Stimulated activated effector memory CD8-positive, alpha-beta T cell treated with anti-CD3 and anti-CD28 coated beads, Interleukin-12 subunit alpha, Interleukin-12 subunit beta, amount 100 ng/mL, for 72 hours (primary cell): Measurements from ENCODE around the gene PPRC1.
A peak's percentile ranks its signal among the peaks of the same experiment; 100 is the strongest.

ENCODE experiments used
- ATAC-seq: fragments of 150-1000 bp; cut with Tn5 transposase; 2 replicates; pipeline ENCODE4 v1.10.0; 2021
- DNase-seq, 2 donors: peaks; one replicate each; pipeline ENCODE4 v3.0.0; 2021 to 2022; ENCODE audit warnings: low spot score in 2 of 2
- H3K27ac Mint-ChIP-seq: one replicate; pipeline ENCODE4 v1.8.0; 2022; ENCODE audit warnings: mild to moderate bottlenecking, mixed read lengths
- H3K36me3 Mint-ChIP-seq: one replicate; pipeline ENCODE4 v1.8.0; 2022; ENCODE audit warnings: mild to moderate bottlenecking, mixed read lengths
- H3K4me1 Mint-ChIP-seq: one replicate; pipeline ENCODE4 v1.8.0; 2022; ENCODE audit warnings: mixed read lengths
- H3K4me3 Mint-ChIP-seq: one replicate; pipeline ENCODE4 v1.8.0; 2022; ENCODE audit warnings: mild to moderate bottlenecking, mixed read lengths
- H3K9me3 Mint-ChIP-seq: one replicate; pipeline ENCODE4 v1.8.0; 2022; ENCODE audit warnings: mixed read lengths

PPRC1 gene

DNA sequence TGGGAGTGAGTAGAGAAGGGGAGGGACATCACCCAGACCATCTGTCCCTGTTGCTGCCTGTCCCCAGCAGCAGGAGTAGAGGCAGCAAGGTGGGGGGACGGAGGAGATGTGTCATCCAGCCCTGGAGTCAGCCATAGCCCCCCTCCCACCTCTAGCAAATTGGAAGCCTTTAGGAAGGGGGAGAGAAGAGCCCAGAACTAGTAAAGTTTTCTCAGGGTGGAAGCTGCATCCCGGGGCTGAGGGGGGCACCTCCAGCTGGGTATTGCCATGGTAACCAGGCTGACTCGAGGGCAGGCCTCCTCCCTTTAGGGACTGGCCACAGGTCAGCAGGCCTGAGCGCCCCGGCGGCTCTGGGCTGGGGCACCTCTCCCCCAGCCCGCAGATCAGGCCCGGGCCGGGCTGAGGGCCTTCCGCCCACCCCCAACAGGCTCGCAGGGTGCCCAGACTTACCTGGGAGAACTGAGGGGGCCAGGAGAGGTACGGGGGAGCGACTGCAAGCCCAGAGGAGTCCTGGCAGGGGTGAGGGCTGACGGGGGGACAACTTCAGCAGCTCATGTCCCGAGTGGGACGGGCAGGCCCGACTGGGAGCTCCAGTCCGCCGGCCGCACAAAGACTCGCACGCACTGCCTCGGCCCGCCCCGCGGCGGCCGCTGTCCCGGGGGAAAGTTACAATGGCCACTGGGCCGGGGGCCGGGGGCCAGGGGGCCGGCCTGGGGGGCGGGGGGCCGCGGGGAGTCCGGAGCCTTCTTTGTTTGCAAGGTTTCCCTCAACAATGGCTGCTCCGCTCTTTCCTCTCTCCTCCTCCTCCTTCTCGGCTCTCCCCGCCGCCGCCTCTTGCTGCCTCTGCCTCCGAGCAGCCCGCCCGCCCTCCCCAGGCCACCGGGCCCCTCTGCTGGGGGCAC is 18.6 kb upstream of the PPRC1 start:
- H3K4me3 Mint-ChIP-seq, result peak overlapping the region; percentile 81
- H3K27ac Mint-ChIP-seq, result peak overlapping the region; percentile 94
- H3K9me3 Mint-ChIP-seq, result no peaks in the 10 kb centered on the region
- H3K36me3 Mint-ChIP-seq, result peaks cover 61% of the 10 kb centered on the region
- ATAC-seq (peak; percentile 3), DNase-seq (peak in 1 of 2 donors; percentile 63)
- H3K4me1 Mint-ChIP-seq, result peaks cover 74% of the 10 kb centered on the region

DNA sequence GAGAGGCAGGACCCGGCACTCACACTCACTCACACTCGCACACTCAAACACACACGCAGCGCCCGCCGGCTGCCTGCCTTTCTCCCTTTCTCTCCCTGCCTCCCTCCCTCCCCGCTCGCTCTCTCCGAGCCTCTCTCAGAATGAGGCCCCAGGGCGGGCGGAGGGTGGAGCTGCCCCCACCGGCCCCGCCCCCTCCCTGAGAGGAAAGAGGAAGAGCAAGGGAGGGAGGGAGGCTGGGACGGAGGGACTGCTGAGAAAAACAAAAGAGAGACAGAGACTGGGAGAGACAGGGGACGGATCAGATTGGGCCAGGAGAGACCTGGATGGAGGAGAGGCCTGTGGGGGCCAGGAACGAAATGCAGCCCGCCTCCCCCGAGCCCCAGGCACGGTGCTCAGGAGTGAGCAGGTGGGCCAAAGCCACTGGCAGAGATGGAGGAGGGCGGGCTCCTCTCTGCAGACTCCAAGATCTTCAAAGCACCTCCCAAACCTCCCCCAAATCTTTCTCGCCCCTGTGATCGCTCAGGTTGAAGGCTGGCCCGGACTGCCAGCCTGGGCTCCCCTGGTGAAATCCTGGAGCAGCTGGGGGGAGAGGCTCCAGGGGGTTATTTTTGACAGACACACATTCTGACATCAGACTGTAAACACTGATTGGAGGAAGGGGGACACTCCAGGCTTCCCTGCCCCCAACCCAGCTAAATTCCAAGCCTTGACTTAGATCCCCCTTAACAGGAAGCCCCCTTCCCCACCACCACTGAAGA is 17.8 kb upstream of the PPRC1 start:
- no peaks in the 10 kb centered on the region for H3K9me3 Mint-ChIP-seq
- H3K36me3 Mint-ChIP-seq, result peaks cover 57% of the 10 kb centered on the region
- H3K27ac Mint-ChIP-seq, result peak overlapping the region; percentile 94
- peak; percentile 61 to 86 for DNase-seq
- peak overlapping the region; percentile 81 for H3K4me3 Mint-ChIP-seq
- ATAC-seq, result peak; percentile 80
- peaks cover 74% of the 10 kb centered on the region for H3K4me1 Mint-ChIP-seq

DNA sequence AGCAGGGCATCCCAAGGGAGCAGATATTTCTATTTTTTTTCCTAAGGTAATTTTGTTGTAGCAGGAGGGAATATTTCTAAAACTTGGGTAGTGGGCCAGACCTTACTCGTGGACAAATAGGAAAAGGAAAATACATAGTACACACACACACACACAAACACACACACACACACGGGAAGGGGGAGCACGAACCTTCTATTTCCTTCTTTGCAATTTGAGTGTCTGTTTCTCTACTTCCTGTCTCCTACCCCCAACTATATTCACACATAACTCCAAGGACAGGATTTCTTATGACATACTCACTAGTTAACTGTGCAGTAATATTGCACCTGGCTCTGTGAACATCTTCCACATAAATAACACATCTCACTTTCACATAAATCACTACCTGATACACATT is 17.1 kb upstream of the PPRC1 start:
- Mint-ChIP-seq H3K4me3 (peak overlapping the region; percentile 81), H3K36me3 (peaks cover 50% of the 10 kb centered on the region), H3K27ac (peak overlapping the region; percentile 94), H3K4me1 (peaks cover 72% of the 10 kb centered on the region), H3K9me3 (no peaks in the 10 kb centered on the region)
- DNase-seq (no peak), ATAC-seq (no peak)

DNA sequence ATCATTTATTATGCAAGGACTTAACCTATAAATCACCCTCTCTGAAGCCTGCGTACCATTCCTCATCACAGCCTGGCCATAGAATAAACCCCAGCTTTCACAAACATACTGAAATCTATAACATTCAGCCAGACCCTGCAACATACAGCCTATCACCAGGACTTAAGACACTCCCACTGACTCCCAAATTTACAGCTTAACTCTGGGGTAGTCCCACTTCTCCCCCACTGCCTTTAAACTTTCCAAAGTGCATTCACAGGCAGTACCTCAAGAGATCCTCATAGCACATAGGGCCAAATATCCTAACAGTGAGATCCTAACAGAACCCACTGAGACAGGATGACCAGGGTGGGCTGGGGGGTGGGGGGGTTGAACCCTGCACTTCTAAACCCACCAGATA is 16.2 kb upstream of the PPRC1 start:
- H3K4me1 Mint-ChIP-seq, result peaks cover 80% of the 10 kb centered on the region
- H3K27ac Mint-ChIP-seq, result peak overlapping the region; percentile 94
- no peak for ATAC-seq
- DNase-seq, result no peak
- H3K4me3 Mint-ChIP-seq, result peak overlapping the region; percentile 81
- peaks cover 41% of the 10 kb centered on the region for H3K36me3 Mint-ChIP-seq
- H3K9me3 Mint-ChIP-seq, result no peaks in the 10 kb centered on the region

DNA sequence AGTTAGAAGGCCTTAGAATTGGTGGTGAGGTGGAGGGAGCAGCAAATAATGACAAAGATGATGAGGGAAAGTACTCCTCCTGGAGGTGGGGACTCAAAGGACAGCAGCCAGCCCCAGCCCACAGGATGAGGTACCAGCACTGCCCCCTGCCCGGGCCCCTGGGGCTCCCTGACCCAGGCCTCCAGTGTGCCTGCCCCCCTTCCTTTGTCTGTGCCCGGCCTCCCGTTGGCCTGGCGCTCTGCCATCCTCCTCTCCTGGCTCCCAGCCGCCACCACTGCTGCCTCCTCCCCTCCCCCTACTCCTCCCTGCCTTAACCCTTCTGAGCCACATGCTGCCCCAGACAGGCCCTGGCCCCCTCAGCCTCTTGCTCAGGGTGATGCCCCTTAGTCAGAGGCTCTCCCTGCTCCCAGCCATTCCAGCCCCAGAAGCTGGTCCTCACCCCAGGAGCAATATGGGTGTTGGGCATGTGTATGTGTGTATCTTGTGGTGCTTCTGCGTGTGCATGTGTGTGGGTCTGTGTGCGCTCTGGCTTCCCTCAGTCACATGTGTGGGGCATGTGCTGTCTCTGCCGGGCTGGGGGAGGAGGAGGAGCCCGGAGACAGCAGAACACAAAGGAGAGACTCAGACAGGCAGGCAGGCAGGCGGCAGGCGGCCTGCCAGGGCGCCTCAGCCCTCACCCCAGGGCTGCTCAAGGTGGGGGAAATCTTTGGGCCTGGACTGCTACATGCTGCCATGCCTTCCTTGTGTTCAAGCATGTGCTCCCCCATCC is 15.3 kb upstream of the PPRC1 start:
- H3K9me3 Mint-ChIP-seq, result no peaks in the 10 kb centered on the region
- peak overlapping the region; percentile 94 for H3K27ac Mint-ChIP-seq
- H3K4me3 Mint-ChIP-seq, result peak overlapping the region; percentile 81
- H3K4me1 Mint-ChIP-seq, result peaks cover 75% of the 10 kb centered on the region
- DNase-seq (peak in 1 of 2 donors; percentile 74), ATAC-seq (peak; percentile 60)
- peaks cover 37% of the 10 kb centered on the region for H3K36me3 Mint-ChIP-seq

DNA sequence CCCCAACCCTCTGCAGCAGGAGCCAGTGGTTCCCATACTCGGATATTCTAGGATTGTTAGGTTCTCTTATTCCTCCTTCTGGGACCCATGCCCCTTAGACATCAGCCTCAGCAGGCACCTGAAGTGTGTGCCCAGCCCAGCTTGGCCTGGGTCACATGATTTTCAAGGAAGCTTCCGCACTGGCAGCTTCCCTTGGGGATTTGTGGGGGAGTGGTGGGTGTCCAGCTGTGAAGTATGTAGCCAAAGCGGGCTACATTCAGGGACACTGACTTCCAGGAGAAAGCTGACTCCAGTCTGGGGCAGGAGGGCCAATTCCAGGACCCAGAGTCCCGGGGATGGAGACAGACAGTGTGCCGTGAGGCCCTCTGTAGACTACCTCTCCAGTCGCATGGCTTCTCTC is 14.0 kb upstream of the PPRC1 start:
- peaks cover 62% of the 10 kb centered on the region for H3K4me1 Mint-ChIP-seq
- H3K27ac Mint-ChIP-seq, result peak overlapping the region; percentile 94
- peak overlapping the region; percentile 81 for H3K4me3 Mint-ChIP-seq
- DNase-seq, result no peak
- H3K36me3 Mint-ChIP-seq, result peaks cover 25% of the 10 kb centered on the region
- no peaks in the 10 kb centered on the region for H3K9me3 Mint-ChIP-seq
- no peak for ATAC-seq

DNA sequence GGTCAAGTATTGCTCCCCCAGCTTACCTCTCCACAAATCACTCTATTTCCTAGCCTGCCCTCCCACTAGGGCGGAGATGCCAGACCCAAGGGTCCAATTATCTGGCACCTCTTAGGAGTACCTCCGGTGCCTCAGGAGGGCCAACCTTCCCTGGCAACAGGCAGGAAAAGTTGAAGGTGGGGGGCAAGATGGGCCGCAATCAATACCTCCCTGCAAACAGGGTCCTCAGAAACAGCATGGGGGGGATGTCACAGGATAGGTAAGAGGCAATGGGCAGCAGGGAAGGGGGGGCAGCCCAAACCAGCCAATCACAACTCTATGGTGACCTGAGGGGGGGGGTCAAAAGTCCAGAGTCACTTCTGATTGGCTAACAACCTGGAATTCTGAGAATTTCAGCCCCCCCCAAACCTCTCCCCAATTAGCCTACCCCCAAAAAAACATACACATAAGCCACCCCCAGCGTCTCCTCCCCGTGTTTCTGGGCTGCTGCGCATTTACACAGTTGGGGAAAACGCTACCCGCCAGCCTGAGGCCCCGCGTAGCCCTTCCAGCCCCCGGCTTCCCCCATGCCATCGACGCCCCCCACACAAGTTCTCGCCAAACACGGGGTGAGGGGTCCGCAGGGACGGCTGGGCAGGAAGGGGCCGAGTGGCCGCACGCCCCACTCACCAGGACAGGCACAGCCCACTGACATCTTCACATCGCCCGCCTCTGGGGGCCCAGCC is 13.3 kb upstream of the PPRC1 start:
- ATAC-seq (peak; percentile 25), DNase-seq (peak in 1 of 2 donors; percentile 83)
- H3K4me1 Mint-ChIP-seq, result peaks cover 62% of the 10 kb centered on the region
- no peaks in the 10 kb centered on the region for H3K9me3 Mint-ChIP-seq
- H3K4me3 Mint-ChIP-seq, result peak overlapping the region; percentile 81
- H3K27ac Mint-ChIP-seq, result peak overlapping the region; percentile 94
- H3K36me3 Mint-ChIP-seq, result peaks cover 22% of the 10 kb centered on the region

DNA sequence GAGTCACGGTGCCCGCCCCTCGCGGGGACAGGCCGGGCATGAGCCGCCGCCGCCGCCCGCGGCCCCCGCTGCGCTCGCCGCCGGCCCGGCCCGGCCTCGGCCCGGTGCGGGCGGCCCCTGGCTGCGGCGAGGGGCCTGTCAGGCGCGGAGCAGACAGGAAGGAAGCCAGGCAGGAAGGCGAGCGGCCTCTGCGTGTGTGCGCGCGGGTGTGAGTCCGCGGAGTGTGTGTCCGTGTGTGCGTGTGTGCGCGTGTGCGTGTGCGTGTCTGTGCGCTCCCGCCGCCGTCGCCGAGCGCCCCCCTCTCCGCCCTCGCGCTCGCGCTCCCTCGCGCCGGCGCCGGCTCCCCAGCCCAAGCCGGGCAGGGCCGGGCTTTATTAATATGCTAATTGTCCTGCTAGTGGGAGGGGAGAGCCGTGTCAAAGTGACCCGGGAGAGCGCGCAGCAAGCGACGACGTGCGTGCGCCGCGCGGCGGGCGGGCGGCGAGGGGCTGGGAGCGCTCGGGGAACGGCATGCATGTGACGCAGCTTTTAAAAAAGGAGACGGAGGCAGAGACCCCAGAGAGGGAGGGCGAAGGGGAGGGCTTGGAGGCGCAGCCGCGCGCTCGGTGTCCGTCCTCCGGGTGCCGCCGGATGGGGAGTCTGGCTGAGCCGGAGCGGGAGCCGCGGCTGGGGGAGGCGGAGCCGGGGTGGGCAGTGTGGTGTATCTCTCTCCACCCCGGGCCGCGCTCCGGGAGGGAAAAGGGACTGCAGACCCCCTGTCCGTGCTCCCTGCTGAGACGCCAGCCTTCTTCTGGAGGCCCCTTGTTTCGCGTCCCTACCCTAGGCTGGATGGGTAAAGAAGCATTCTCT is 12.5 kb upstream of the PPRC1 start, which contains the start of gene LDB1:
TSS of gene LDB1 (minus strand) at position 227 of the 849 bp plus-strand sequence. CDS start 258 bp downstream, outside the sequence.
- peak within 1 kb of the TSS; percentile 94 for H3K27ac Mint-ChIP-seq
- H3K4me1 Mint-ChIP-seq, result peaks cover 55% of the 10 kb centered on the region
- DNase-seq (peak; percentile 59 to 85), ATAC-seq (peak; percentile 69)
- H3K36me3 Mint-ChIP-seq, result peaks cover 22% of the 10 kb centered on the region
- H3K4me3 Mint-ChIP-seq, result peak within 1 kb of the TSS; percentile 81
- H3K9me3 Mint-ChIP-seq, result no peaks in the 10 kb centered on the region

DNA sequence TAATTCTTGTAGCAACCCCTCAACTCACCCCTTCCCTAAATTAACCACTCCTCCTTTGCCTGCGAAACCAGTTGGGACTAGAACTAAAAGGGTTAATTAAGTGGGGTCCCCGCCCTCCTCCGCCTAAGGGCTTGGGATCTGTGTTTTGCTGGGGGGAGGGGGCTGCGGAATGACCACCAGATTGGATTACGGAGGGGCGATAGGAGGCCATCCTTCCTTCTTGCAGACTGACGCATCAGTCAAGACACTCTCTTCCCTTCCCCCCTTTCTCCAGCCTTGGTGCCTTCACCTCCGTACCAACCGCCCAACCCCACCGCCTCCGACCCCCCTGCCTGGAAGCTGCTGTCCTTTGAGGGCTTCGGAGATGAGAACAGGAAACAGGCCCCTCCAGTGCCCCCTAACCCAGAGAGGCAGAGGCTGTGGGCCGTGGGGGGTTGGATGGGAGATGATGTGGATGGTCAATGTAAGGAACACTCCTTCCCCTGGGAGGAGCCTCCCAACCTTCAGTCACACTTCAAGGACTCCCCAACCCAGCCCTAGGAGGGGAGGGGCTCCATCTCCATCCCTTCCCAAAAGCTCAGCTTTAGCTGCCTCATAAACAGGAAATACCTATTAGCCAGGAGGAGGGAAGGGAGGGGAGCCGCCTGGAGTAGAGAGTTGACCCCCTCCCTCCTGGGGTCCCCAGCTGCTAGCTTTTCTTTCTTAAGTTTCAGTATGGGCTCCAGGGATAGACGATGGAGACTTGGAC is 11.7 kb upstream of the PPRC1 start:
- Mint-ChIP-seq H3K36me3 (peaks cover 22% of the 10 kb centered on the region), H3K27ac (peak overlapping the region; percentile 94), H3K4me3 (peak overlapping the region; percentile 81), H3K9me3 (no peaks in the 10 kb centered on the region), H3K4me1 (peaks cover 47% of the 10 kb centered on the region)
- DNase-seq (peak in 1 of 2 donors; percentile 61), ATAC-seq (no peak)

DNA sequence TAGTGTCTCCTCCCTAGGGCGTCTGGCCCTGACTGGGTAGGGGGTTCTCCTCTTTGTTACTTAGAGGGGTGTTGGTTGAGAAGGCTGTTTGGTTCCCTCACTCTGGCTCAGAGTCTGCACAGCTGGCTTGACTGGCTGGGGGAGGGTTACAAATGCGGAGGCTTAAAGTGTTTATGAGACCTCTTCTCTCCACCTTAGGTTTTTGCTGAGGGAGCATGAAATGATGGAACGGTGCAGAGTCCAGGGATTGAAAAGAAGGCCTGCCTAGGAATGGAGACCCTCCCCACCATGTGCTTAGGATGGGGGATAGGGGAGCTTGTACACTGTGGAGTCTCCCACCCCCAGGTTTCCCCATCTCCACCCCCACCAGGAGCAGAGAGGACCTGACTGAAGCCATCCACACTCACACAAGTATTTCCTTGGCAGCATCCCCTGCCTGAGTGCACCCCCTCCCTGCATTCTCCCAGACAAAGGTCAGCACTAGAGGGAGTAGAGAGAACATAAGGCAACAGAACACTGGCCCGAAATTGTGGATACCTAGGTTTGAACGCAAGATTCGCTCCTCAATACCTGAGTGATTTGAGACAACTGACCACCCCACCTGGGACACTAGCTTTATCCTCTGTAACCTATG is 11.0 kb upstream of the PPRC1 start:
- H3K27ac Mint-ChIP-seq, result peak overlapping the region; percentile 94

DNA sequence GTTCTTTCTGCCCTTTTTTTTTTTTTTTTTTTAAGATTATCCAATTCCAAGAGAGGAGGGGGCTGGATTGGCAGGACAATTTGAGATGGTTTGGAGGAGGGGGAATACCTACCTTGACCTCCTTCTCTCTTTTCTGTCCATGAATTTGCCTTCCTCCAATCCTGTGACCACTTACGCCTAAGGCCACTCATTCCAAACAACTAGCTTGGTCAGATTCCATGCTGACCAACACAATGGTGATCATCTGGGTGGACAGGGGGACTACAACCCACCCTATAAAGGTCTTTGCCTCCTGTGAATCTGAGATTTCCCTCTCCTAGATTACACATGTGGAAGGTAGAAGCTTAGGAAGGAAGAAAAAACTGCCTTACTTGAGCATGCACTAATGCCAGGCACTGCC is 10.4 kb upstream of the PPRC1 start:
- H3K4me1 Mint-ChIP-seq, result peaks cover 34% of the 10 kb centered on the region
- no peak overlapping the region for H3K27ac Mint-ChIP-seq
- ATAC-seq, result no peak
- no peaks in the 10 kb centered on the region for H3K9me3 Mint-ChIP-seq
- no peak for DNase-seq
- peaks cover 19% of the 10 kb centered on the region for H3K36me3 Mint-ChIP-seq
- H3K4me3 Mint-ChIP-seq, result no peak overlapping the region

More for the DNA sequence above, 11.0 kb upstream of the PPRC1 start:
- no peak for DNase-seq
- Mint-ChIP-seq H3K36me3 (peaks cover 22% of the 10 kb centered on the region), H3K4me1 (peaks cover 40% of the 10 kb centered on the region), H3K9me3 (no peaks in the 10 kb centered on the region), H3K4me3 (peak overlapping the region; percentile 81)
- ATAC-seq, result no peak

DNA sequence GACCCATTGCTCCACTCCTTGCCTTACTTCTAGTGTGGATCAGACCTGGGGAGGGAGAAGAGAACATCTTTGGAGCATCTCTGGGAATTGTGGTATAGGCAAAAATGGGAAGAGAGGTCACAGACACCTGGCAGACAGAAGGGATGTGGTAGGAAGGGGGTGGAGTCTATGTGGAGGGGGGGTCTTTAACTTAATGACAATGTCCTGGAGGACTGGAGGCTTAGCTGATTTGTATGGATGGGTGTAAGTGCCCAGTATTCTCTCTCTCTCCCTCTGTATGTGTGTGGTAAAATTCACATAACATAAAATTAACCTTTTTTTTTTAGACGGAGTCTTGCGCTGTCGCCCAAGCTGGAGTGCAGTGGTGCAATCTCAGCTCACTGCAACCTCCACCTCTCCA is 9.6 kb upstream of the PPRC1 start:
- Mint-ChIP-seq H3K27ac (no peak overlapping the region), H3K4me1 (peaks cover 26% of the 10 kb centered on the region), H3K36me3 (peaks cover 11% of the 10 kb centered on the region), H3K9me3 (no peaks in the 10 kb centered on the region), H3K4me3 (no peak overlapping the region)
- ATAC-seq (no peak), DNase-seq (no peak)
